T47D (cell line): ENCODE data around the gene TBCD.
A peak's percentile ranks its signal among the peaks of the same experiment; 100 is the strongest.
"Not testable (repeated sequence)": the region's sequence is repeated elsewhere in the genome, so short reads cannot be mapped to it uniquely, and the experiment has no call there.

ENCODE experiments used
- DNase-seq, 2 experiments: peaks; one replicate each; pipeline versions ENCODE4 v3.0.0 to v3.0.0-alpha.2; 2011 to 2012; ENCODE audit warnings: low read depth in 1 of 2, low spot score in 1 of 2
- JUND ChIP-seq: IDR thresholded peaks from 2 replicates; pipeline ENCODE4 v1.6.1; 2012; ENCODE audit warnings: low read depth
- in situ Hi-C: cut with HindIII; loops from 2 replicates; pipeline ENCODE4 v1.10.0; 2016; ENCODE audit warnings: low sequenced_read_pairs, low pct_unique_long_range_greater_than_20kb

Gene TBCD

DNA sequence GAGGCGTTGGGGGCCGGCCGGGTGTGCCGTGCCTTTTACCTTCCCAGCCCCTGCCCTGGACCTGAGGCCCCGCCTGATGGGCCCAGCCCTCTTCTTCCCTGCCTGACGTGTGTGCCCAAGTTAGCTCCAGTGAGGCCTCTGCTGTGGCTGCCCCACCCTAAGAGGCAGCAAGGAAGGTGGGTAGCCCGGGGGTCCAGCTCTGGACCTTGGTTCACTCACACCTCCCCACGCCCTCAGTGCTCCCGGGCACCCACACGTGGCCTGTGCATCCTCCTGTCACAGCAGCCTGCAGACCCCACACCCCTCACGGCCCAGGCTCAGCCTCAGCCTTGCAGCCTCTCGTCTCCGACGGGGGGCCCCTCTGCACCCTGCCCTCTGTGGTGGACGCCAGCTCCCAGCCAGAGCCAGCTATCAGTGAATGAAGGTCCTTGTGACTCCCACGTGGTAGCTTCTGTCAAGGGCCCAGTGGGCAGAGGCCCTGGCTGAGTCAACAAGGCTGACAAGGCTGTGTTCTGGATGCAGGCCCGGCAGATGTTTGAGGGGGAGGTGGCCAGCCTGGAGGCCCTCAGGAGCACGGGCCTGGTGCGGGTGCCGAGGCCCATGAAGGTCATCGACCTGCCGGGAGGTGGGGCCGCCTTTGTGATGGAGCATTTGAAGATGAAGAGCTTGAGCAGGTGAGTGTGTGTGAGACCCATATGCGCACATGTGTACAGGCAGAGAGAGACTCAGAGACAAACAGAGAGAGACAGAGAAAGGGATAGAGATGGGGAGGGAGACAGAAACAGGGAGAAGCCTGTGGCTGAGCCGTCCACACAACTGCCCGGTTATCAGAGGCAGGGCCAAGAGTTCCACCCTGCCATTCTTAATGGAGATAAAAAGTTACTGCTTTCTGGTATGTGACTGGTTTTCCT, 13.6 kb upstream of the TBCD start:
- no peak for TF ChIP-seq JUND
- DNase-seq: no peak
- in situ Hi-C loops: no loop called here

DNA sequence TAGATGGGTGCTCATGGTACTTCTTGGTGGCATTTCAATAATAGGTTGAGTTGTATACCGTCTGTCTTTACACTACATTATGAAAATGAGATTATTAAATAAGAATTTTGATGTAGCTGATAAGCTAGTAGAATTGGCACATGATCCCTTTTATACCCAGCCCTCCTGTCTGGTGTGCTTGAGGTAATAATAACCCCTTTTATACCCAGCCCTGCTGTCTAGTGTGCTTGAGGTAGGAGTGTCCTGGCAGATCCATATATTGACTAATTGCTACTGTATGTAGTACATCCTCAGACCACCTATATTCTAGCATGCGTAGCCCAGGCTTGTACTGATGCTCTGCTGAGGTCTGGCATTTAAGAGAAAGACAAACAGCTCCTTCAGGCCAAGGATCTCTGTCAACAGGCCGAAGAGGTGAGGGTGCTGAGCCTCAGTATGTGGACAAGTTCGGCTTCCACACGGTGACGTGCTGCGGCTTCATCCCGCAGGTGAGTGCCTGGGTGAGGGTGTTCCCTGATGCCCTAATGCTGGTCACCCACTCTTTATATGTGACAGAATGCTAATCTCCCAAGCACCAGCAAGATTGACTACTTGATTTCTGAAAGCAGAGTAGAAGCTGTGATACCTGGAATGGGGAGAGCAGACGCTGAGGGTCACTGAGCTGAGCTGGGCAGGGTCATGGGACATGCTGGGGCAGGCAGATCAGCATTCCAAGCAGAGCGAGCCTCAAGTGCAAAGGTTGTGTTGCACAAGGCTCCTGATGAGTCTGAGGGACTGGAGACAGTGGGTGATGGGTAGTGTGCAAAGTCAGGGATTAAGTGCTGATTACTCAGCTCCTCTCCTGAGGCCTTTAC, 10.7 kb upstream of the TBCD start:
- no peak for TF ChIP-seq JUND
- no peak for DNase-seq
- in situ Hi-C loops: no loop called here

DNA sequence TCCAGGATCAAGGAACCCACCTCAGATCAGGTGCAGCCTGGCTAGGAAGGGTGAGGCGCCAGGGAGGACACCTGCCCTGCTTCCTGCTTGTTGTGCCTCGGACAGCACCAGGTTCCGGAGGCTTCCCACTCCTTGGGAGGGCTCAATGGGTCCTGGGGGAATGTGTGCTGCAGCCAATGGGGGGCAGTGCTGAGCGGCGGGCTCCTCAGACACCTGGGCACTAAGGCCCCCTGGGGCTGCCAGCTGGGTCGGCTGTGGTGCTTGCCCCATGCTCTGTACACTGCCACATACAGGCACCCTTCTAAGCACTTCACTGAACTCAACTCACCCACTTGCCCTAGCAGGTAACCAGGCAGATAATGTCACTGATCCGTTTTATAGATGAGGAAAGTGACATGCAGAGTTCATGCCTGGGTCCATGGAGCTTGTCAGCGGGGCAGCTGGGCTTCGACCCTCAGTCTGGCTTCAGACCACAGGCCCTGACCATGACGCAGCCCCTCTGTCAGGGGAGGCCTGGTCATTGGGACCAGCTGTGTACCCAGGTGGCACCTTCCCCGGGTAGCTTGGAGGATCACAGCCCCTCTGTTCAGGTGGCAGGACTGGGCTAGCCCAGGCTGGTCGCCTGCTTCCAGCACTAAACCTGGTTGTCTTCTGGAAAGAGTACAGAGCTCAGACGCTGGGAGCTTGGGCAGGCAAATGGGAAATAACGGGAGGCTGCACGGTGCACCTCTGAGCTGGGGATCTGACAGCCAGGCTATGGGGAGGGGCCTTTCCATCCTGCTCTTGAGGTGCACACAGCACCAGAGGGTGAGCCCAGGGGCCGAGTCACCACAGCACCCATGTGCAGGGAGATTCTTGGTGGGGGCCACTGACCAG, 8.3 kb upstream of the TBCD start:
- no peak for DNase-seq
- in situ Hi-C loops: no loop called here
- no peak for TF ChIP-seq JUND

DNA sequence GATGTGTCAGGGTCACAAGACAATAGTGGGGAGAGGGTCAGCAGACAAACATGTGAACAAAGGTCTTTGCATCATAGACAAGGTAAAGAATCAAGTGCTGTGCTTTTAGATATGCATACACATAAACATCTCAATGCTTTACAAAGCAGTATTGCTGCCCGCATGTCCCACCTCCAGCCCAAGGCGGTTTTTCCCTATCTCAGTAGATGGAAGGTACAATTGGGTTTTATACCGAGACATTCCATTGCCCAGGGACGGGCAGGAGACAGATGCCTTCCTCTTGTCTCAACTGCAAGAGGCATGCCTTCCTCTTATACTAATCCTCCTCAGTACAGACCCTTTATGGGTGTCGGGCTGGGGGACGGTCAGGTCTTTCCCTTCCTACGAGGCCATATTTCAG, 7.1 kb upstream of the TBCD start:
- DNase-seq, in situ Hi-C loops: not testable (repeated sequence)

DNA sequence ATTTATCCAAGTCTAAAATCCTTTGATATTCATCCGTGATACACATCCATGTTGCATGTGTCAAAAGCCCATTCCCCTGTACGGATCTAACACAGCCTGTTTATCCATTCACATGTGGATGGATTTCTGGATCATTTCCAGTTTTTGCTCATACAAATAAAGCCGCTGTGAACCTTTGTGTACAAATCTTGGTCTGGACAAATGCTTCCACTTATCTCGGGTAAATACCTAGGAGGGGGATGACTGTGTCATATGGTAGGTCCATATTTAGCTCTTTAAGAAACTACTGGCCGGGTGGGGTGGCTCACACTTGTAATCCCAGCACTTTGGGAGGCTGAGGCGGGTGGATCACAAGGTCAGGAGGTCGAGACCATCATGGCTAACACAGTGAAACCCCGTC, 6.3 kb upstream of the TBCD start:
- in situ Hi-C loops: no loop called here
- no peak for TF ChIP-seq JUND
- DNase-seq: no peak

DNA sequence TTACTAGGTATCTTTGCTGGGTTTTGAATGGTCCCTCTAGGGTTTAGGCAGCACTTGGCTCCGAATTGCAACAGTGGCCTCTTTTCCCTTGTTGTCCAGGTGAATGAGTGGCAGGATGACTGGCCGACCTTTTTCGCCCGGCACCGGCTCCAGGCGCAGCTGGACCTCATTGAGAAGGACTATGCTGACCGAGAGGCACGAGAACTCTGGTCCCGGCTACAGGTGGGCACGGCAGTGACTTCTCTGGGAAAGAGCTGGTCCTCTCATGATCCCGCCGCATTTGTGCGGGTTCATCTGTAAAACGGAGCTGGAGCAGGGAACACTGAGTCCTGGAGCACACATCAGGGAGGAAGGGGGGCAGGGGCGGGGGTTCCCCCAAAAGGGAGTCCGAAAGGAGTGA, 3.1 kb upstream of the TBCD start:
- in situ Hi-C loops: no loop called here
- DNase-seq: no peak
- no peak for TF ChIP-seq JUND

DNA sequence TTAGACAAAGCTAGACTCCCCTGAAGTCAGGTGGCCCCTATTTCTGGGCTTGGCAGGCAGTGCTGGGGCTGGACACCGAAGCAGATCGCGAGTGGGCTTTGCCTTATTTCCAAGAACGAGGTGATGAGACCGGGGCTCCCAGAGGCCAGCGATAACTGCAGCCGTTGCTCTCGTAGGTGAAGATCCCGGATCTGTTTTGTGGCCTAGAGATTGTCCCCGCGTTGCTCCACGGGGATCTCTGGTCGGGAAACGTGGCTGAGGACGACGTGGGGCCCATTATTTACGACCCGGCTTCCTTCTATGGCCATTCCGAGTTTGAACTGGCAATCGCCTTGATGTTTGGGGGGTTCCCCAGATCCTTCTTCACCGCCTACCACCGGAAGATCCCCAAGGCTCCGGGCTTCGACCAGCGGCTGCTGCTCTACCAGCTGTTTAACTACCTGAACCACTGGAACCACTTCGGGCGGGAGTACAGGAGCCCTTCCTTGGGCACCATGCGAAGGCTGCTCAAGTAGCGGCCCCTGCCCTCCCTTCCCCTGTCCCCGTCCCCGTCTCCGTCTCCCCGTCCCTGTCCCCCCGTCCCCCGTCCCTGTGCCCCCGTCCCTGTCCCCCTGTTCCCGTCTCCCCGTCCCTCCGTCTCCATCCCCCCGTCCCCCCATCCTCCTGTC, 1.5 kb upstream of the TBCD start:
- no peak for DNase-seq
- in situ Hi-C loops: no loop called here
- no peak for TF ChIP-seq JUND

DNA sequence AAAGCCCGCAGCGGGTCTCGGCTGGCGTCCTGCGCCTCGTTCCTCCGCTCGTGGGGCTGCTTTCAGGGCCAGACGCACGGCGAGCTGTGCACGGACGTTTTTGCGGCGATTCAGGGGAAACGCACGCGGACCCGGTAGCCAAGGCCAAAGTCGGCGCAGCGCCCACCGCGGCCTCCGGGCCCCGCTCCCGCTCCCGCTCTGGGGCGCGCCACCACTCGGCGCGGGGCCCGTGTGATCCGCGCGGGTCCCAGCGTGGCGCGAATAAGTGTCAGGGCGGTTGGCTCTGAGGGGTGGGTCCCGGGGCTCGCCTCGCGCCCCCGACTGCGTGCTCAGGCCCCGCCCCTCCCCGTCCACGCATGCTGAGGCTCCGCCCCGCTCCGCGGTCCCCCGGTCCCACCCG, 694 bp upstream of the TBCD start:
- TF ChIP-seq JUND: no peak
- no peak for DNase-seq
- in situ Hi-C loops: no loop called here

DNA sequence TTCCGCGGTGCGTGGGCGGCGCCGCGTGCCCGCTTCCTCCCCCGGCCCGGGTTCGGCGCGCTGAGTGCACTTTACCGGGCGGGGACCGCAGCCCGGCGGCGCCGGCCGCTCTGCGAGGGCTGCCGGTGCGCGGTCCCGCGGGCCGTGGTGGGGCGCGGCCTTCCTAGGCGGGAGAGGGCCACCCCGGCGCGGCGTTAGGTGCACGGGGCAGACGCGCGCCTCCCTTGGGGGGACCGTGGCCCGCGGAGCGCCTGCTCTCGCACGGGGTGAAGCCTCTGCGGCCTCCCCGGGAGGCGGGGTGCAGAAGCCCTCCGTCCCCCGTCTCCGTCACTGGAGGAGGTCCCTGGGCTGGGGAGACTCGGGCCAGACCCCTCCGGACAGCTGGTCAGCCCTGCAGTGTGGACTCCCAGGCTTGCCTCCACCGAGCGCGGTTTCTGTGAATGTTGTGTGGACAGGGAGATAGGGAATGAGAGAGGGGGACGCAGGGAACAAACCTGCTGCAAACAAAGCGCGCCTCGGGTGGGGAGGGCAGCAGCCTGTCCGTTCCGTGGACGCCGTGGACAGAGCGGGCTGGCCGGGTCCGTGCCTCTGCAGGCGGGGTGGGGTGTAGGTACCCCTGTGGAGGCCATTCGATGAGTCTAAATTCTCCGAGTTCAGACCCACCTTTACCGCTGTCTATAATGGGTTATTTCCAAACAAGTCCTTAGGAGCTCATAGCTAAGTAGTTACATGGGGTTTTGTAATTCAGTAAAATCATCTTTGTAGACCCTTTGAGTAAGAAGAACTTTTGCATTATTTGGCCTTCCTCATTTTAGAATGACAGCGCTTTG, 721 bp downstream of the TBCD start:
- peak; percentile 35 to 67 for DNase-seq
- no peak for TF ChIP-seq JUND
- in situ Hi-C loops: no loop called here

DNA sequence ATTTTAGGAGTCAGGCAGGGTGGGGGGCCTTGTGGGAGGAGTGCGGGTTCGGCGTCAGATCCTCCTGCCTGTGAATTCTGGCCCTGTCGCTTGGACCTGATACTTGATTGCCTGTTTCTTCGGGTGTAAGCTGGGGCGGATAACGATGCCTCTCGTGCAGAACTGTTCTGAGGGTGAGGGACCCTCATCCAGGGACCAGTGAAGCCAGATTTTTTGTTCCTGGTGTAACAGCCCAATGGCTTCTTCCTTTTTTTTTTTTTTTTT, 1.3 kb downstream of the TBCD start:
- DNase-seq: no peak
- in situ Hi-C loops: no loop called here
- no peak for TF ChIP-seq JUND
